GM12873 (cell line): ENCODE data around the gene KLHL17.

Experiments
- TF ChIP-seq, protein P1 (sequence below): IDR thresholded peaks from 2 replicates; pipeline ENCODE4 v1.5.1; 2012; ENCODE audit warnings: low read depth, mild to moderate bottlenecking, moderate library complexity, low read length, control low read depth; ENCODE audit not compliant: insufficient read depth; ENCODE audit errors: missing control alignments

KLHL17 gene

DNA sequence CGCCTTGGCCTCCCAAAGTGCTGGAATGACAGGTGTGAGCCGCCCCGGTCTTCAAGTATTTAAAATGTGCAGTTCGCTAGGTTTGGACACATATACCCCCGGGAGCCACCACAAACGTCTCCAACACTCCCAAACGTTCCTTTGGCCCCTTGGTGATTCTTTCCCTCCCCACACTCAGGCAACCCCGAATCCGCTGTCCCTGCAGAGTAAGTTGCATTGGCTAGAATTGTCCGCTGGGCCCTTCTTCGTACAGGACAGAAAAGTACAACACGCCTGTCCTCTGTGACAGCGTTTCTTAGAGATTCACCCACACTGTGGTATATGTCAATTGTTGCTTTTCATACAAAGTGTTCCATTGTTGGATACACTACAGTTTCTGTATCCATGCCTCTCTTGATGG, 24.7 kb downstream of the KLHL17 start:
- TF ChIP-seq, protein P1, sequence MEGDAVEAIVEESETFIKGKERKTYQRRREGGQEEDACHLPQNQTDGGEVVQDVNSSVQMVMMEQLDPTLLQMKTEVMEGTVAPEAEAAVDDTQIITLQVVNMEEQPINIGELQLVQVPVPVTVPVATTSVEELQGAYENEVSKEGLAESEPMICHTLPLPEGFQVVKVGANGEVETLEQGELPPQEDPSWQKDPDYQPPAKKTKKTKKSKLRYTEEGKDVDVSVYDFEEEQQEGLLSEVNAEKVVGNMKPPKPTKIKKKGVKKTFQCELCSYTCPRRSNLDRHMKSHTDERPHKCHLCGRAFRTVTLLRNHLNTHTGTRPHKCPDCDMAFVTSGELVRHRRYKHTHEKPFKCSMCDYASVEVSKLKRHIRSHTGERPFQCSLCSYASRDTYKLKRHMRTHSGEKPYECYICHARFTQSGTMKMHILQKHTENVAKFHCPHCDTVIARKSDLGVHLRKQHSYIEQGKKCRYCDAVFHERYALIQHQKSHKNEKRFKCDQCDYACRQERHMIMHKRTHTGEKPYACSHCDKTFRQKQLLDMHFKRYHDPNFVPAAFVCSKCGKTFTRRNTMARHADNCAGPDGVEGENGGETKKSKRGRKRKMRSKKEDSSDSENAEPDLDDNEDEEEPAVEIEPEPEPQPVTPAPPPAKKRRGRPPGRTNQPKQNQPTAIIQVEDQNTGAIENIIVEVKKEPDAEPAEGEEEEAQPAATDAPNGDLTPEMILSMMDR: no peak

DNA sequence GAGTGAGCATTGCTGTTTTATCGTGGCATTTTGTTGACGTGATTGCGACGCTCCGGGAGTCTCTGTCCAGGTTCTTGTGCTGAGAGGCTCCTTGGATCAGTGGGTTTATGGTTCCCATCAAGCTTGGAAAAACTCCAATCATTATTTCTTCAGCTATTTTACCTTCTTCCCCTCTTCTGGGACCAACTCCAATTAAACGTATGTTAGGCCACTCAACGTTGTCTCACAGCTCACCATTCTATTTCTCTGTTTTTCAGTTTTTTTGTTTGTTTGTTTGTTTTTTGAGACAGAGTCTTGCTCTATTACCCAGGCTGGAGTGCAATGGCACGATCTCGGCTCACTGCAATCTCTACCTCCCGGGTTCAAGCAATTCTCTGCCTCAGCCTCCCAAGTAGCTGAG, 31.5 kb downstream of the KLHL17 start:
- TF ChIP-seq, protein P1: no peak

DNA sequence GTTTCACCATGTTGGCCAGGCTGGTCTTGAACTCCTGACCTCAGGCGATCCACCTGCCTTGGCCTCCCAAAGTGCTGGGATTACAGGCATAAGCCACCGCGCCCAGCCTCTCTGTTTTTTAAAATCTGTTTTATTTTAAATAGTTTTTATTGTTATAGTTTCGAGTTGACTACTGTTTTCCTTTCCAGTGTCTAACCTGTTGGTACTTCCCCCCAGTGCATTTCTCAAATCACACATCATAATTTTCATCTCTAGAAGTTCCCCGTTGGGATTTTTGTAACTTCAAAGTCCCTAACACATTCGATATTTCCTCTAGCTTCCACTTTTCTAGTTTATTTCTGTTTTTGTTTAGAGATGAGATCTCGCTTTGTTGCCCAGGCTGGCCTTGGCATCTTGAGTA, 32.0 kb downstream of the KLHL17 start:
- TF ChIP-seq, protein P1: no peak

DNA sequence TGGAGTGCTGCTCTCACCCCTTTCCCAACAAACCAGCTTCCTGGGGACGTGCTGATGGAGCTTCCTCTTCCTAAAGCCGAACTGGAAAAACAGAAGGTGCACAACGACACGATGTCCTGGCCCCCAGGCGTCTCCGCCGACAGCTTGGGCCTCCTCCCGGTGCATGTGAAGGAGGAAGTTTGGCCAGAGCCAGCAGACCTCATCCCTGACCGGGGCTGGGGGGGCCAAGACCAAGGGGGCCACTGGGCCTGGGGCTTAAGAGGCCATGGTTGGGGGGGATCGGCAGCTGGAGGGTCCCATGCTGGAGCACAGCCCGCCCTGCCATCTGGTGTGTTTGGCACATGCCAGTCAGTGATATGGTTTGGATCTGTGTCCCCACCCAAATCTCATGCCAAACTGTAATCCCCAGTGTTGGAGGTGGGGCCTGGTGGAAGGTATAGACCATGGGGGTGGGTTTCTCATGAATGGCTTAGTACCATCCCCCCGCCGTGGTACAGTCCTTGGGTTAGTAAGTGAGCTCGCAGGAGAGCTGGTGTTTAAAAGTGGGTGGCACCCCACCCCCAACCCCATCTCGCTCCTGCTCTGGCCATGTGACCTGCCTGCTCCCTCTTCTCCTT, 33.1 kb downstream of the KLHL17 start:
- TF ChIP-seq, protein P1: no peak

DNA sequence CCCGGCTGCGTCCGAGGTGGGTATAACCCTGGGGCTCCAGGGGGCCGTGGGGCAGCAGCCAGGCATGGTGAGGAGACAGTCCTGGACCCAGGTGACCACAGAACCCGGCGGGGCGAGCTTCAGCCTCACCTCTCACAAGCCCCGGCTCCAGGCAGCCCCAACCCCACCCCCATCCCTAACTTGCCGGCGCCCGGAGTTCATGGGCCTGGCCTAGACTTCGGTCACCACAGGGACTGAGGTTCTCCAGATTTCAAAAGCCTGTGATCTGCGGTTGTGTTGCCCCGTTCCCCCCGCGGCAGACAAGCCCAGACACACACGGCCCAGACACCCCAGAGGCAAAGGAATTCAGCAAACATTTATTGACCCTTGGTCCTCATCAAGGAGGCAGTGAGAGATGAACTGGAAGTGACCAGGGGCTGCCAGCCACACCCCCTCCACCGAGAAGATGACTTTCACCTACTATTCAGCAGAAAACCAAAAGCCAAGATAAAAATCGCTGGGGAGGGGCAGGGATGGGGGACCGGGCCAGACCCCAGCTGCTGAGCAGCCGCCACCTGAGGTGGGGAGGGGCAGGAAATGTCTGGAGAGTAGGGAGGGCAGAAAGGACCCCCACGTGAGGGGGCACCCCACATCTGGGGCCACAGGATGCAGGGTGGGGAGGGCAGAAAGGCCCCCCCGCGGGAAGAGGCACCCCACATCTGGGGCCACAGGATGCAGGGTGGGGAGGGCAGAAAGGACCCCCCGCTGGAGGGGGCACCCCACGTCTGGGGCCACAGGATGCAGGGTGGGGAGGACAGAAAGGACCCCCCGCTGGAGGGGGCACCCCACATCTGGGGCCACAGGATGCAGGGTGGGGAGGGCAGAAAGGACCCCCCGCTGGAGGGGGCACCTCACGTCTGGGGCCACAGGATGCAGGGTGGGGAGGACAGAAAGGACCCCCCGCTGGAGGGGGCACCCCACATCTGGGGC, 35.6 kb downstream of the KLHL17 start:
- TF ChIP-seq, protein P1: no peak

DNA sequence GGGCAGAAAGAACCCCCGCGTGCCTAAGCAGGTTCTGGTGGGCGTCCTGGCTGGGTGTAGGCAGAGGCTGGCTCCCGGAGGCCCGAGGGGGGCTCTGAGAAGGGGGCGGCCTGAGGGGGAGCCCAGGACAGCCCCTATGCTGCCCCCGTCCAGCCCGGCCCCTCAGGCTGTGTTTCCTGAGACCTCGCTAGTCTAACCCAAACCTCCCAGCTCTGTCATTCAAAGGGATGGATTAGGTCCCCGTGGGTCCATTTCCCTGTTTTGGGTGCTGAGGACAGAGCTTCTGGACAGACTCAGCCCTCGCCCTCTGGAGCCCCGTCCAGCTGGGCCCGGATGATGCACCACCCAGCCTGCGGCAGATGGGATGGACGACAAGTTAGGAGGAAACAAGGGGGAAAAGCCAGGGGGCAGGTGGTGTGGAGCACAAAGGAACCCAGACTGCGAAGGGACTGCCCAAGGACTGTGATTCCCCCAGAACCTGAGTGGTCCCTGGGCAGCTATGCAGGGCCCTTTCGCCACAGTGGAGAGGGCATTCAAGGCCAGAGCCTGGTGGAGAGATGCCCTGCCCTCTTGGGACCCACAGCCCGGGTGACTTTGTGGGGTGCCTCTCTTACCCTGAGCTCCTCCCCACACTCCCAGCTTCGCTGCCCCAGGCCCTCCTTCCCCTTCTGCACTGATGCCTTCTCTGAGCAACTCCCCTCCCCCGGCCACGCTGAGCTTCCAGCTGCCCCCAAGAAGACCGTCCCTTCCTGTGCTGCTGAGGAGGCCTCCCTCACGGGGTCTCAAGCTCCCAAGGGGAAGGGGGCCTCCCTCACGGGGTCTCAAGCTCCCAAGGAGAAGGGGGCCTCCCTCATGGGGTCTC, 36.7 kb downstream of the KLHL17 start:
- TF ChIP-seq, protein P1: no peak

DNA sequence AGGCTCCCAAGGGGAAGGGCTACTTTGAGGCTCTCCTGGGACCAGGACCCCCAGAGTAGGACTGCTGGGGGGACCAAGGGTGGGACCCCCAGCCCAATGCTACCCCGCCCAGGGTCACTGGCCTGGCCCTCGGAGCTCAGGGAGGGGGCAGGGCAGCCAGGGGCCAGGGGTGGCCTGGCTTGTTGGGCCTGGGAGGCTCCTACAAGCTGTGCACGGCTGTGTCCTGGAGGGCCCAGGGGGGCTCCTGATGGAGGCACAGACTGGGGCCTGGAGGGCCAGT, 37.3 kb downstream of the KLHL17 start:
- TF ChIP-seq, protein P1: no peak
